Cerebellar cortex (tissue), 1 donor: ENCODE data around the gene SH2D6.
"Not testable (repeated sequence)": the region's sequence is repeated elsewhere in the genome, so short reads cannot be mapped to it uniquely, and the experiment has no call there.

Experiments used
- DNase-seq: peaks from one replicate; pipeline ENCODE4 v3.0.0-alpha.2; 2015; ENCODE audit warnings: low spot score

Gene SH2D6

DNA sequence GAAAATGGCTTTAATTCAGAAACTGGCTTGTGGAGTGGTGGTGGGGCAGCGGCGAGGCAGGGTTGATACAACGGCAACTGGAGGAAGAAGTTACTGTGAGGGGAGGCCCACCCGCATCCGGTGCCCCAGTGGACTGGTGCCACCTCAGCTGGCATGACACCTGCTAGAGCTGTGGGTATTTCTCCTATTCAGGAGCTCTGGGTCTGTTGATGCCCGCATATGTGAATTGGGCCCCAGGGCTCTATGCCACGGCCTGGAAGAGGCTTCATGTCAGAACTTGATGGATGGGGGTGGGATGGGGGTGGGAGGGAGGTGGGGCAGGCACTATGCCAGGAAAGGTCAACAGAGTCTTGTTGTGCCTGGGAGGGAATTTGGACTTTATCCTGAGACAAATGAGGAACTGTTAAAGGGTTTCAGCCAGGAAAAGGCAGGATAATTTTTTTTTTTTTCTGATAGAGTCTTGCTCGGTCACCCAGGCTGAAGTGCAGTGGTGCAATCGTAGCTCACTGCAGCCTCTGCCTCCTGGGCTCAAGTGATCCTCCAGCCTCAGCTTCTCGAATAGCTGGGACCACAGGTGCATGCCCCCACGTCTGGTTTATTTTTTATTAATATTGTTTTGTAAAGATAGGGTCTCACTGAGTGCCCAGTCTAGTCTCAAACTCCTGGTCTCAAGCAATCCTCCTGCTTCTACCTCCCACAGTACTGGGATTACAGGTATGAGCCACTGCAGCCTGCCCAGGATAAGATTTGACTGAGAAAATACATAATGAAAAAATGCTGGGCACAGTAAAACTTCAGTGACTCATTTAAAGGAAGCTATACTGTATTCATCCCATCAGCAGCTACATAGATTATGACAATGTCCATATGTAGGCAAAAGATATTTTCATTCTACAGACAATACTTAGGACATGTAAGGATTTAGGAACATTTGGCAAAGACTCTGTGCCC, 52.6 kb downstream of the SH2D6 start:
- no peak for DNase-seq

DNA sequence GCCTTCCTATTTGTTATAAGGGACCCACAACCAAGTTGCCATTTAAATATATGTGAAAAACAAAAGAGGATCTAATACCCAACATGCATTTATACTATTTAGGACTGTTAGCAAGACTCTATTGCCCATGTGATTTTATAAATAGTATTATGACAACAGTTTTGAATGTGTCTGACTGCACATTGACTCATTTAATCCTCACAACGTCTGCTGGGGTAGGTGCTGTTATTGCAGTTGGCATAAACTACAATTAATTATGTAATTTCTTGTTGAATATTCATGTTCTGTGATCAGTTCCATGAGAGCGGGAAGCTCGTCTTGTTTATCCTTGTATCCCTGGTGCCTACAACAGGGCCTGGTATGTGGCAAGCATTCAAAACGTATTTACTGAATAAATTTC, 53.7 kb downstream of the SH2D6 start:
- no peak for DNase-seq

DNA sequence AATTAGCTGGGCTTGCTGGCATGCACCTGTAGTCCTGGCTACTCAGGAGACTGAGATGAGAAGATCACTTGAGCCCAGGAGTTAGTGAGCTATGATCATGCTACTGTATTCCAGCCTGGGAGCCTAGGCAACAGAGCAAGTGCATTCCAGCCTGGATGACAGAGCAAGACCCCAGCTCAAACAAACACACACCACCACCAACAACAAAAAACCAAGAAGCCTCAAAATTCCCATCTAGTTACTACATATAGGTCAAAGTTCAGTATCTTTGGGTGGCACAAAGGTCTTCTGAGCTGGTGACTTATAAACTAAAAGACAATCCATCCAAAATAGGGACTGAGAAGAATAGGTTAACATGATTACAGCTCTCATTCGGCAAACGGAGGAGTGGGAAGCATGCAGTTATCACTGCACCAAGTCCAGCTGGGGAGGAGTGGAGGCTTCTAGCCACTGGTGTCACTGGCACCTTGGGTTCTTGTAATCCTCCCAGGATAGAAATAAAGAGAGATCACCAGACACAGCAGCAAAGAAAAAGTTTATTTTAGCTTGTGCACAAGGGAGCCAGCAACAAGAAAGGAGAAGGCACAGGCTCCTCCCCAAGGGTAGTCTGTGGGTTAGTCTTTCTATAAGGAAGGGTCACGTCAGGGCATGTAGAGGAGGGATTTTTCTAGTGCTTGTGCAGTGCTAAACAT, 57.4 kb downstream of the SH2D6 start:
- no peak for DNase-seq

DNA sequence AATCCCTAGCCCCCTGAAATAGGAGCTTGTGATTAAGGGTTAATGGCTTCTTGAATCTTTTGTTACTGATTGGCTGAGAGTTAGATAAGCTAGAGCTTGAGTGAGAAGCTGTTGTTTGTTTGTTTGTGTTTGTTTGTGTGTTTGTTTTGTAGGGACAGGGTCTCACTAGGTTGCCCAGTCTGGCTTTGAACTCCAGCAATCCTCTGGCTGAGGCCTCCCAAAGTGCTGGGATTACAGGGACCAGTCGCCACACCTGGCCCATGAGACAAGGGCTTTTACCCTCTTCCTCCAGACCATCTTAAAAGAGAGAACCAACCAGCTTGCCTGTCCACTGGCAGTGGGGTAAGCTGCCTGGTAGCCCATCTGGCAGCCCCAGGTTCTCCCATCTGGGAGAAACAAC, 58.1 kb downstream of the SH2D6 start:
- DNase-seq: no peak

DNA sequence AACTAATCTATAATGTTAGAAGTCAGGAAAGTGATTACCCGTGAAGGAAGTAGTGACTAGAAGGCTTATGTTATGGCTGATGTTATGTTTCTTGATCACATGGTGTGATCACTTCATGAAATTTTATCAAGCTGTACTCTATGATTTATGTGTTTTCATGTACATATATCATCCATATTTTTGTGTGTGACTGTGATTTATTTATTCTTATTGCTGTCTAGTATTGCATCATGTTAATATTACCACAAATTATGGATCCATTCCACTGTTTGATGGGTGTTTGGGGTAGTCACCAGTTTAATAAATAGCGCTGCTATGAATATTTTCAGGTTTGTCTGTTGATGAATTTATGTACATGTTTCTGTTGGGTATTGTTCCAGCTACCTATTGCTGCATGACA, 59.4 kb downstream of the SH2D6 start:
- DNase-seq: no peak

- no peak for DNase-seq
Measured at GRCh38 chr2:85481818-85482777, 63.6 kb downstream of the SH2D6 start.

DNA sequence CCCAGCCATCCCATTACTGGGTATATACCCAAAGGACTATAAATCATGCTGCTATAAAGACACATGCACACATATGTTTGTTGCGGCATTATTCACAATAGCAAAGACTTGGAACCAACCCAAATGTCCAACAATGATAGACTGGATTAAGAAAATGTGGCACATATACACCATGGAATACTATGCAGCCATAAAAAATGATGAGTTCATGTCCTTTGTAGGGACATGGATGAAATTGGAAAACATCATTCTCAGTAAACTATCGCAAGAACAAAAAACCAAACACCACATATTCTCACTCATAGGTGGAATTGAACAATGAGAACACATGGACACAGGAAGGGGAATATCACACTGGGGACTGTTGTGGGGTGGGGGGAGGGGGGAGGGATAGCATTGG, 66.1 kb downstream of the SH2D6 start:
- DNase-seq: not testable (repeated sequence)

DNA sequence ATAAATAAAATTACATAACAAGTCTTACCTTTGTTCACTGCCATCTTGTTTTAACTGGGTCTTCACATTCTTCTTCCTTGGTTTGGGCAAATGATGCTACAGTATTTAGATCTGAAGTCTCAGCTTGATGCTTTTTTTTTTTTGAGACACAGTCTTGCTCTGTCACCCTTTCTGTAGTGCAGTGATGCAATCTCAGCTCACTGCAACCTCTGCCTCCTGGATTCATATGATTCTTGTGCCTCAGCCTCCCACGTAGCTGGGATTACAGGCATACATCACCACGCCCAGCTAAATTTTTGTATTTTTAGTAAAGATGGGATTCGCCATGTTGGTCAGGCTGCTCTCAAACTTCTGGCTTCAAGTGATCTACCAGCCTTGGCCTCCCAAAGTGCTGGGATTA, 67.3 kb downstream of the SH2D6 start:
- DNase-seq: no peak
